ENCODE measurements around the gene NCKAP1. TPM values are rescaled to one million over a fixed set of nuclear protein-coding genes. Genes with fewer than 3 reads are reported as not detected.

NCKAP1 gene
- total and polyA plus RNA-seq, 10 donors = 8.9 to 62.5 (median 49.3) TPM

GRCh38 chr2:182914852-182915251, 123.4 kb downstream of the NCKAP1 start:
- Histone ChIP-seq H3K27me3 (replicated peaks in 1 of 7) (no peaks in the 10 kb centered on the region), H3K9me3 (no peaks in the 10 kb centered on the region), H3K4me1 (no peaks in the 10 kb centered on the region), H3K4me3 (no peak overlapping the region), H3K36me3 (peaks cover 0 to 14% (median 0%) of the 10 kb centered on the region in 6 donors), H3K27ac (no peak overlapping the region)
- no peak for DNase-seq
- TF ChIP-seq CTCF (IDR thresholded peaks at IDR 0.05 in 8 of 11, conservative IDR thresholded peaks at IDR 0.05 in 3 of 11) (no peak), POLR2AphosphoS5 (IDR thresholded peaks at IDR 0.05) (no peak), POLR2A (IDR thresholded peaks at IDR 0.05) (no peak)
- 76 to 94% (median 91%) methylated on average over 1 of the region's 1 CpG for WGBS, 5 donors
- intact Hi-C loops (cut with DNase I; ENCODE audit: low total_unique reads) = no loop called here

- Histone ChIP-seq H3K36me3 (peaks cover 0 to 14% (median 0%) of the 10 kb centered on the region in 6 donors), H3K4me3 (no peak overlapping the region), H3K27me3 (replicated peaks in 1 of 7) (no peaks in the 10 kb centered on the region), H3K27ac (no peak overlapping the region), H3K4me1 (no peaks in the 10 kb centered on the region), H3K9me3 (no peaks in the 10 kb centered on the region)
- 88 to 100% (median 94%) methylated on average over 1 of the region's 1 CpG for WGBS, 5 donors
- intact Hi-C loops (cut with DNase I; ENCODE audit: low total_unique reads) = no loop called here
- DNase-seq = no peak
- no peak for TF ChIP-seq POLR2A (IDR thresholded peaks at IDR 0.05)
- no peak for TF ChIP-seq CTCF (IDR thresholded peaks at IDR 0.05 in 8 of 11, conservative IDR thresholded peaks at IDR 0.05 in 3 of 11)
- TF ChIP-seq POLR2AphosphoS5 (IDR thresholded peaks at IDR 0.05) = no peak
Observed at GRCh38 chr2:182913064-182913463, 125.2 kb downstream of the NCKAP1 start.

- H3K27me3 ChIP-seq (replicated peaks in 1 of 7) = no peaks in the 10 kb centered on the region
- no peak for DNase-seq
- H3K36me3 ChIP-seq = peaks cover 0 to 14% (median 0%) of the 10 kb centered on the region in 6 donors
- no peak overlapping the region for H3K27ac ChIP-seq
- WGBS, 5 donors = 77 to 89% (median 83%) methylated on average over 3 of the region's 3 CpGs
- TF ChIP-seq POLR2A (IDR thresholded peaks at IDR 0.05) (no peak), POLR2AphosphoS5 (IDR thresholded peaks at IDR 0.05) (no peak), CTCF (IDR thresholded peaks at IDR 0.05 in 8 of 11, conservative IDR thresholded peaks at IDR 0.05 in 3 of 11) (no peak)
- no peak overlapping the region for H3K4me3 ChIP-seq
- intact Hi-C loops (cut with DNase I; ENCODE audit: low total_unique reads) = no loop called here
- no peaks in the 10 kb centered on the region for H3K4me1 ChIP-seq
- no peaks in the 10 kb centered on the region for H3K9me3 ChIP-seq
Observed at GRCh38 chr2:182912518-182912915, 125.7 kb downstream of the NCKAP1 start.

- no peak for TF ChIP-seq POLR2AphosphoS5 (IDR thresholded peaks at IDR 0.05)
- no peak for TF ChIP-seq CTCF (IDR thresholded peaks at IDR 0.05 in 8 of 11, conservative IDR thresholded peaks at IDR 0.05 in 3 of 11)
- TF ChIP-seq POLR2A (IDR thresholded peaks at IDR 0.05) = no peak
- H3K36me3 ChIP-seq = peaks cover 0 to 14% (median 0%) of the 10 kb centered on the region in 6 donors
- 84 to 96% (median 87%) methylated on average over 2 of the region's 2 CpGs for WGBS, 5 donors
- no peaks in the 10 kb centered on the region for H3K4me1 ChIP-seq
- no peak overlapping the region for H3K4me3 ChIP-seq
- no peaks in the 10 kb centered on the region for H3K9me3 ChIP-seq
- intact Hi-C loops (cut with DNase I; ENCODE audit: low total_unique reads) = no loop called here
- no peak overlapping the region for H3K27ac ChIP-seq
- H3K27me3 ChIP-seq (replicated peaks in 1 of 7) = no peaks in the 10 kb centered on the region
- DNase-seq = no peak
Observed at GRCh38 chr2:182911813-182912517, 126.3 kb downstream of the NCKAP1 start.
